HL-60 (cell line): ENCODE measurements around the gene NTSR2.

ENCODE experiments used
- DNase-seq, 2 experiments: peaks; one replicate each; pipeline ENCODE4 v3.0.0-alpha.2; 2010 to 2020; ENCODE audit warnings: low read depth in 1 of 2, low spot score in 1 of 2
- H3K27ac ChIP-seq: fragments of 250-450 bp; sonication (Bioruptor Pico); replicated peaks from 2 replicates; pipeline ENCODE4 v1.5.1; 2020; ENCODE audit warnings: mild to moderate bottlenecking, moderate library complexity
- H3K27me3 ChIP-seq: fragments of 250-450 bp; sonication (Bioruptor Pico); 2 replicates; pipeline ENCODE4 v1.5.1; 2021; ENCODE audit warnings: mild to moderate bottlenecking, moderate library complexity; ENCODE audit not compliant: insufficient read depth, poor library complexity, severe bottlenecking
- H3K4me3 ChIP-seq: replicated peaks from 2 replicates; pipeline ENCODE4 v1.5.1; 2011; ENCODE audit warnings: mild to moderate bottlenecking, control low read depth, low read length; ENCODE audit not compliant: insufficient read depth
- GABPA ChIP-seq: IDR thresholded peaks from 2 replicates; pipeline ENCODE4 v1.6.1; 2012; ENCODE audit warnings: low read depth
- POLR2AphosphoS5 ChIP-seq: IDR thresholded peaks from 2 replicates; pipeline ENCODE4 v1.6.1; 2012; ENCODE audit warnings: low read depth
- SPI1 ChIP-seq: IDR thresholded peaks from 2 replicates; pipeline ENCODE4 v1.6.1; 2012; ENCODE audit warnings: low read depth, mild to moderate bottlenecking, borderline replicate concordance
- TF ChIP-seq, protein P1 (sequence below): IDR thresholded peaks from one replicate; pipeline ENCODE4 v1.5.1; 2011; ENCODE audit warnings: low read length, control low read depth, inconsistent platforms; ENCODE audit not compliant: insufficient read depth
- TF ChIP-seq, protein P2 (sequence below): IDR thresholded peaks from 2 replicates; pipeline ENCODE4 v1.6.1; 2012; ENCODE audit warnings: low read depth; ENCODE audit not compliant: insufficient replicate concordance

Gene NTSR2

DNA sequence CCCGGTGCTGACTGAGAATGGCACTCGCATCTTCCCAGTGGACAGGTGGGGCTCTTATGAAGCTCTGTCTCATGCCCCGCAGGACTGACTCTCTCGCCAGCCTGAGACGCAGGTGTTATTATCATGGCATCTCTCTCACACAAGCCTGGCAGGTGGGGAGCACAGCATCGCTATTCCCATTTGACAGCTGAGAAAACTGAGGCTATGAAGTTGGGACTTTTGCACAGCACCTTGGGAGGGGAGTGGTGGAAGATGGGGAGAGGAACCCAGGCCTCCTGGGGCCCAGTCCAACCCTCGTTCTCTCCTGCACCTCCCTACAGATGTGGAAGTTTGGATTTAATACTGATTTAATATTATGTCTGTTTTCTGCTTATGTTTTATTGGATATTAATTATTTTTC is 9.0 kb upstream of the NTSR2 start:
- no peak for DNase-seq
- Histone ChIP-seq H3K27me3 (peaks cover 8% of the 10 kb centered on the region), H3K27ac (no peak overlapping the region), H3K4me3 (no peak overlapping the region)
- TF ChIP-seq POLR2AphosphoS5 (no peak), SPI1 (no peak), GABPA (no peak)
- TF ChIP-seq, protein P1, sequence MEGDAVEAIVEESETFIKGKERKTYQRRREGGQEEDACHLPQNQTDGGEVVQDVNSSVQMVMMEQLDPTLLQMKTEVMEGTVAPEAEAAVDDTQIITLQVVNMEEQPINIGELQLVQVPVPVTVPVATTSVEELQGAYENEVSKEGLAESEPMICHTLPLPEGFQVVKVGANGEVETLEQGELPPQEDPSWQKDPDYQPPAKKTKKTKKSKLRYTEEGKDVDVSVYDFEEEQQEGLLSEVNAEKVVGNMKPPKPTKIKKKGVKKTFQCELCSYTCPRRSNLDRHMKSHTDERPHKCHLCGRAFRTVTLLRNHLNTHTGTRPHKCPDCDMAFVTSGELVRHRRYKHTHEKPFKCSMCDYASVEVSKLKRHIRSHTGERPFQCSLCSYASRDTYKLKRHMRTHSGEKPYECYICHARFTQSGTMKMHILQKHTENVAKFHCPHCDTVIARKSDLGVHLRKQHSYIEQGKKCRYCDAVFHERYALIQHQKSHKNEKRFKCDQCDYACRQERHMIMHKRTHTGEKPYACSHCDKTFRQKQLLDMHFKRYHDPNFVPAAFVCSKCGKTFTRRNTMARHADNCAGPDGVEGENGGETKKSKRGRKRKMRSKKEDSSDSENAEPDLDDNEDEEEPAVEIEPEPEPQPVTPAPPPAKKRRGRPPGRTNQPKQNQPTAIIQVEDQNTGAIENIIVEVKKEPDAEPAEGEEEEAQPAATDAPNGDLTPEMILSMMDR: no peak
- TF ChIP-seq, protein P2, sequence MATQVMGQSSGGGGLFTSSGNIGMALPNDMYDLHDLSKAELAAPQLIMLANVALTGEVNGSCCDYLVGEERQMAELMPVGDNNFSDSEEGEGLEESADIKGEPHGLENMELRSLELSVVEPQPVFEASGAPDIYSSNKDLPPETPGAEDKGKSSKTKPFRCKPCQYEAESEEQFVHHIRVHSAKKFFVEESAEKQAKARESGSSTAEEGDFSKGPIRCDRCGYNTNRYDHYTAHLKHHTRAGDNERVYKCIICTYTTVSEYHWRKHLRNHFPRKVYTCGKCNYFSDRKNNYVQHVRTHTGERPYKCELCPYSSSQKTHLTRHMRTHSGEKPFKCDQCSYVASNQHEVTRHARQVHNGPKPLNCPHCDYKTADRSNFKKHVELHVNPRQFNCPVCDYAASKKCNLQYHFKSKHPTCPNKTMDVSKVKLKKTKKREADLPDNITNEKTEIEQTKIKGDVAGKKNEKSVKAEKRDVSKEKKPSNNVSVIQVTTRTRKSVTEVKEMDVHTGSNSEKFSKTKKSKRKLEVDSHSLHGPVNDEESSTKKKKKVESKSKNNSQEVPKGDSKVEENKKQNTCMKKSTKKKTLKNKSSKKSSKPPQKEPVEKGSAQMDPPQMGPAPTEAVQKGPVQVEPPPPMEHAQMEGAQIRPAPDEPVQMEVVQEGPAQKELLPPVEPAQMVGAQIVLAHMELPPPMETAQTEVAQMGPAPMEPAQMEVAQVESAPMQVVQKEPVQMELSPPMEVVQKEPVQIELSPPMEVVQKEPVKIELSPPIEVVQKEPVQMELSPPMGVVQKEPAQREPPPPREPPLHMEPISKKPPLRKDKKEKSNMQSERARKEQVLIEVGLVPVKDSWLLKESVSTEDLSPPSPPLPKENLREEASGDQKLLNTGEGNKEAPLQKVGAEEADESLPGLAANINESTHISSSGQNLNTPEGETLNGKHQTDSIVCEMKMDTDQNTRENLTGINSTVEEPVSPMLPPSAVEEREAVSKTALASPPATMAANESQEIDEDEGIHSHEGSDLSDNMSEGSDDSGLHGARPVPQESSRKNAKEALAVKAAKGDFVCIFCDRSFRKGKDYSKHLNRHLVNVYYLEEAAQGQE: no peak

DNA sequence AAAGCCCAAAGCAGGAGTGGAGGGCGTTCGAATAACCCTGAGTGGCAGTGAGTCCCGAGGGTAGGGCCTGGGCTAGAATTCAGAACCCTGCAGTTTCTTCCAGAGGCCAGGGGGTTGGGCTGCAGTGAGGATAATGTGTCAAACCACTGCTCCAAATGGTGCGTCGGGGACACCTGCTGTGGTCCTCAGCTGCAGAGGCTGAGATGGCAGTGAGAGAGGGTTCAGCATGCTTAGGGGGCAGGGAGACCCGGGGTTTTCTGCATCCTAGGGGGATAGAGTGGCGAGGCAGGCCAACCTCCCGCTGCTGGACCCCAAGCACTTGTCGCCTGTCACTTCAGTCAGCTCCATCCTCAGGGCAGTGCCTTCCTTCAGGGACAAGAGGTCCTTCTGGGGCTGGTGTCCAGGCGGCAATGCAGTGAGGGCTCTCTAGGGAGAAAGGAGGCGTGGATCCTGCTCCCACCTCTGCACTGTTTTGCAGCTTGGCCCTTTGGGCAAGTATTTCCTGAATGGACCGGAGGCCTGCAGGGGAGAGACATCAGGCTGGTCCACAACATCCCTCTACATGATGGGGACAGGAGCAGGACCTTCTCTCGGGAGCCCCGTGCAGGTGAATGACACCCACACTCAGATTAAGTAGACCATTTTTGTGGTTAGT is 8.4 kb upstream of the NTSR2 start:
- no peak overlapping the region for H3K27ac ChIP-seq
- no peak for DNase-seq
- peaks cover 8% of the 10 kb centered on the region for H3K27me3 ChIP-seq
- H3K4me3 ChIP-seq: no peak overlapping the region
- TF ChIP-seq GABPA (no peak), SPI1 (no peak), POLR2AphosphoS5 (no peak)
- TF ChIP-seq, protein P1: no peak
- TF ChIP-seq, protein P2: no peak

DNA sequence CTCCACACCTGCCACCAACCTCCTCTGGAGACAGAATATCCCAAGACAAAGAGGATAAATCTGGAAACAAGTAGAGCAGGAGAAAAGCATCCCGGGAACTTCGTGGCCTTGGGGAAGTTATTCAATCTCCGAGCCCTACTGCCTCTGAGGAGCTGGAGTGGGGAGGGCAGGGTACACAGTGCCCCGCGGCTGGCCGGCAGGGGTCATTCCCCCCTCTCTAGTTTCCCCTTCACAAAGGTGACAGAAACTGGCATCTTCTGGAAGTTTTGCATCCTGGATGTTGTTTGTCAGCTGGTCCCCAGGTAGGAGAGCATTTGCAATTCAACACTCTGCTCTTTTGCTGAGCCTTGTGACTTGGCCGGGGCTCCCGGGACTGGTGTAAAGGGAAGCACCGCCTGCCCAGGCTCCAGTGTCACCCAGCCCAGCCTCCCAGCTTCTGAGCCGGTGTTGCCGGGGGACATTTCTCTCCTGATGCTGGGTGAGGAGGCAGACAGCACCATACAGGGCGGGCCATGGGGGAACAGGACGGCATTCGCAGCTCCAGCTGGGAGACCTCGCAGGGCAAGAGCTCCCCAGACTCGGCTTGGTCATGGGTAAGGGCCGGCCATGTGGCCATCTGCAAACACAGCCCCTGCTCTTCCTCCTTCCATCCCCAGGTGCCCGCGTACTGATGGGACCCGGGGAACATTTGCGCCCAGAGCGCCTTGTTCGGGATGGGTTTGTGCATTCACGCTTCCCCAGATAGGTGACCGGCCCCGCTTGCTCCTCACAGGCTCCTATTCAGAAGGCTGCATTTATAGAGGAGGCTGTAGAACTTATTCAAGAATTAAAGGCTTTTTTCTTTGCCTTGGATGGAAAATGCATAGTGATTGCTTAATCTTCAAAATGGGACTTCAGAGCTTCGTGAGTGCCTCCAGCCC is 7.4 kb upstream of the NTSR2 start:
- no peak for DNase-seq
- H3K4me3 ChIP-seq: no peak overlapping the region
- H3K27me3 ChIP-seq: peaks cover 8% of the 10 kb centered on the region
- TF ChIP-seq SPI1 (no peak), POLR2AphosphoS5 (no peak), GABPA (no peak)
- TF ChIP-seq, protein P2: no peak
- TF ChIP-seq, protein P1: no peak
- H3K27ac ChIP-seq: no peak overlapping the region
